ENCODE measurements around the gene TPK1. TPM values are rescaled to one million over a fixed set of nuclear protein-coding genes. Genes with fewer than 3 reads are reported as not detected.
"Not testable (repeated sequence)": the region's sequence is repeated elsewhere in the genome, so short reads cannot be mapped to it uniquely, and the experiment has no call there.

TPK1 gene
- total RNA-seq, 1 donor from 2014 or later = 4.0 TPM

DNA sequence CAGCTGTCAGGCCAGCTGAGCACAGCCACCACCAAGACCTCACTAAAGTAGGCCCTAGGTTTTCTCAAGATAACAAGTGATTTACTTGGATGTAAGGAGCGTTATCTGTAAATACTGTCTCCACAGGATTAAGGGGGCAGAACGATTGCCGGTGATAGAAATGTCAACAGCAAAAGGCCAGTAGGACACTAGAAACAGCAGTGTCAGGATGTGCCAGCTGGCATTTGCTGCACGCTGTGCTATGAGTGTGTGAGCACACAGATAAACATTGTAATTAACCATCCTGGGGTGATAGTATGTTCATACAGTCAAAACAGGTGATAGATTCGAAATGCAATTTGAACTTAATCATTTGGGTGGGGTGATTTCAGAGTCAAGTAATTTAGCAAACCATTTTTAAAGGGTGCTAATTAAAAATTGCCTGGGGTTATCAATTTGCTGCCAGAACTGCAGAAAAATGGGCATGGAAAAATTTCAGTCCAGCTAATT, 396.1 kb downstream of the TPK1 start:
- H3K27me3 Mint-ChIP-seq (ENCODE audit: low read depth) = no peaks in the 10 kb centered on the region
- H3K4me3 Mint-ChIP-seq = no peak overlapping the region
- TF ChIP-seq, protein P1, sequence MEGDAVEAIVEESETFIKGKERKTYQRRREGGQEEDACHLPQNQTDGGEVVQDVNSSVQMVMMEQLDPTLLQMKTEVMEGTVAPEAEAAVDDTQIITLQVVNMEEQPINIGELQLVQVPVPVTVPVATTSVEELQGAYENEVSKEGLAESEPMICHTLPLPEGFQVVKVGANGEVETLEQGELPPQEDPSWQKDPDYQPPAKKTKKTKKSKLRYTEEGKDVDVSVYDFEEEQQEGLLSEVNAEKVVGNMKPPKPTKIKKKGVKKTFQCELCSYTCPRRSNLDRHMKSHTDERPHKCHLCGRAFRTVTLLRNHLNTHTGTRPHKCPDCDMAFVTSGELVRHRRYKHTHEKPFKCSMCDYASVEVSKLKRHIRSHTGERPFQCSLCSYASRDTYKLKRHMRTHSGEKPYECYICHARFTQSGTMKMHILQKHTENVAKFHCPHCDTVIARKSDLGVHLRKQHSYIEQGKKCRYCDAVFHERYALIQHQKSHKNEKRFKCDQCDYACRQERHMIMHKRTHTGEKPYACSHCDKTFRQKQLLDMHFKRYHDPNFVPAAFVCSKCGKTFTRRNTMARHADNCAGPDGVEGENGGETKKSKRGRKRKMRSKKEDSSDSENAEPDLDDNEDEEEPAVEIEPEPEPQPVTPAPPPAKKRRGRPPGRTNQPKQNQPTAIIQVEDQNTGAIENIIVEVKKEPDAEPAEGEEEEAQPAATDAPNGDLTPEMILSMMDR (conservative IDR thresholded peaks at IDR 0.05) = no peak
- H3K27ac Mint-ChIP-seq (ENCODE audit: unreplicated experiment) = no peak overlapping the region
- H3K36me3 Mint-ChIP-seq (ENCODE audit: low read depth) = no peaks in the 10 kb centered on the region
- H3K9me3 Mint-ChIP-seq = no peaks in the 10 kb centered on the region
- DNase-seq (ENCODE audit: low read depth, low spot score) = no peak
- H3K4me1 Mint-ChIP-seq = no peaks in the 10 kb centered on the region

- DNase-seq (ENCODE audit: low read depth, low spot score) = no peak
- H3K4me1 Mint-ChIP-seq = no peaks in the 10 kb centered on the region
- H3K27me3 Mint-ChIP-seq (ENCODE audit: low read depth) = no peaks in the 10 kb centered on the region
- no peak overlapping the region for H3K4me3 Mint-ChIP-seq
- no peak overlapping the region for H3K27ac Mint-ChIP-seq (ENCODE audit: unreplicated experiment)
- TF ChIP-seq, protein P1 (conservative IDR thresholded peaks at IDR 0.05) = no peak
- no peaks in the 10 kb centered on the region for H3K36me3 Mint-ChIP-seq (ENCODE audit: low read depth)
- no peaks in the 10 kb centered on the region for H3K9me3 Mint-ChIP-seq
These were observed 397.1 kb downstream of the TPK1 start for GRCh38 chr7:144438759-144439158.

GRCh38 chr7:144437370-144438191, 398.3 kb downstream of the TPK1 start:
- TF ChIP-seq, protein P1 (conservative IDR thresholded peaks at IDR 0.05) = peak; percentile 81
- peak; percentile 53 for DNase-seq (ENCODE audit: low read depth, low spot score)
- H3K27me3 Mint-ChIP-seq (ENCODE audit: low read depth) = no peaks in the 10 kb centered on the region
- H3K4me1 Mint-ChIP-seq = no peaks in the 10 kb centered on the region
- no peak overlapping the region for H3K27ac Mint-ChIP-seq (ENCODE audit: unreplicated experiment)
- no peaks in the 10 kb centered on the region for H3K36me3 Mint-ChIP-seq (ENCODE audit: low read depth)
- no peak overlapping the region for H3K4me3 Mint-ChIP-seq
- no peaks in the 10 kb centered on the region for H3K9me3 Mint-ChIP-seq

- Mint-ChIP-seq H3K9me3 (no peaks in the 10 kb centered on the region), H3K4me3 (no peak overlapping the region), H3K27me3 (ENCODE audit: low read depth) (no peaks in the 10 kb centered on the region), H3K36me3 (ENCODE audit: low read depth) (no peaks in the 10 kb centered on the region), H3K27ac (ENCODE audit: unreplicated experiment) (no peak overlapping the region), H3K4me1 (no peaks in the 10 kb centered on the region)
- no peak for DNase-seq (ENCODE audit: low read depth, low spot score)
- TF ChIP-seq, protein P1 (conservative IDR thresholded peaks at IDR 0.05) = no peak
These were observed 399.4 kb downstream of the TPK1 start for GRCh38 chr7:144436500-144436899.

DNA sequence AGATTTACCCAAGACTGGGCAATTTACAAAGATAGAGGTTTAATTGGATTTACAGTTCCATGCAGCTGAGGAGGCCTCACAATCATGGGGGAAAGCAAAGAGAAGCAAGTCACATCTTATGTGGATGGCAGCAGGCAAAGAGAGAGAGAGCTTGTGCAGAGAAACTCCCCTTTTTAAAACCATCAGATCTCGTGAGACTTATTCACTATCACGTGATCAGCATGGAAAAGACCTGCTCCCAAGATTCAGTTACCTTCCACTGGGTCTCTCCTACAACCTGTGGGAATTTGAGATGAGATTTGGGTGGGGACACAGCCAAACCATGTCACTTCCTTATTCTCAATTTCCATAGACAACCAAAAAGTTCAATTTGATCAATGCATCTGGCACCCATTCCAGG, 407.4 kb downstream of the TPK1 start:
- H3K27ac Mint-ChIP-seq (ENCODE audit: unreplicated experiment) = no peak overlapping the region
- no peaks in the 10 kb centered on the region for H3K4me1 Mint-ChIP-seq
- TF ChIP-seq, protein P1 (conservative IDR thresholded peaks at IDR 0.05) = no peak
- peaks cover 2% of the 10 kb centered on the region for H3K27me3 Mint-ChIP-seq (ENCODE audit: low read depth)
- no peak for DNase-seq (ENCODE audit: low read depth, low spot score)
- H3K36me3 Mint-ChIP-seq (ENCODE audit: low read depth) = peaks cover 3% of the 10 kb centered on the region
- H3K9me3 Mint-ChIP-seq = peaks cover 27% of the 10 kb centered on the region
- H3K4me3 Mint-ChIP-seq = no peak overlapping the region

GRCh38 chr7:144427539-144427938, 408.3 kb downstream of the TPK1 start:
- peaks cover 27% of the 10 kb centered on the region for H3K9me3 Mint-ChIP-seq
- H3K4me3 Mint-ChIP-seq; H3K27me3 Mint-ChIP-seq (ENCODE audit: low read depth); H3K4me1 Mint-ChIP-seq; DNase-seq (ENCODE audit: low read depth, low spot score); H3K27ac Mint-ChIP-seq (ENCODE audit: unreplicated experiment); H3K36me3 Mint-ChIP-seq (ENCODE audit: low read depth): not testable (repeated sequence)

DNA sequence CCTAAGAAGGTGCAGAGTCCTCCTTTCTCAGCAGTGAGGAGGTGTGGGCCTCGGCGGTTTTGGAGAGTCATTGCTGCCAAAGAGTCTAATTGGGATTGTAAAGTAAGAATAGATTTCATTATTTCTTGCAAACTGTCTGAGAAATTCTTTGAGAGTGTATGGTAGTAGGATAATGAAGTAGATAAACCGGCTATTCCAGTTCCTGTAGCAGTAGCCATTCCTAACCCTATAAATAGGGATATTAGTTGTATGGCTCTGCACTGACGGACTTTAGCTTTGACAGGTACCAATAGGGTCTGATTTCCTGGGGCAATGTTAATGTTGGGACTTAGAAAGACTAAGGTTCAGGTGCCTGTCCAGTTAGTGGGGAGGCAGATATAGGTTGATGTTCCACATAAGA, 416.9 kb downstream of the TPK1 start:
- not testable (repeated sequence) for H3K27ac Mint-ChIP-seq (ENCODE audit: unreplicated experiment); H3K4me3 Mint-ChIP-seq; H3K9me3 Mint-ChIP-seq; H3K4me1 Mint-ChIP-seq; H3K27me3 Mint-ChIP-seq (ENCODE audit: low read depth); H3K36me3 Mint-ChIP-seq (ENCODE audit: low read depth); DNase-seq (ENCODE audit: low read depth, low spot score)
